Smooth muscle cell of the brain vasculature (primary cell): Measurements from ENCODE around the gene MRGPRX4.

Experiments
- DNase-seq: peaks from one replicate; pipeline ENCODE4 v3.0.0-alpha.2; 2012; ENCODE audit warnings: low read depth, low spot score

MRGPRX4 gene

GRCh38 chr11:18209058-18209457 lies 36.4 kb downstream of the MRGPRX4 start:
- no peak for DNase-seq

DNA sequence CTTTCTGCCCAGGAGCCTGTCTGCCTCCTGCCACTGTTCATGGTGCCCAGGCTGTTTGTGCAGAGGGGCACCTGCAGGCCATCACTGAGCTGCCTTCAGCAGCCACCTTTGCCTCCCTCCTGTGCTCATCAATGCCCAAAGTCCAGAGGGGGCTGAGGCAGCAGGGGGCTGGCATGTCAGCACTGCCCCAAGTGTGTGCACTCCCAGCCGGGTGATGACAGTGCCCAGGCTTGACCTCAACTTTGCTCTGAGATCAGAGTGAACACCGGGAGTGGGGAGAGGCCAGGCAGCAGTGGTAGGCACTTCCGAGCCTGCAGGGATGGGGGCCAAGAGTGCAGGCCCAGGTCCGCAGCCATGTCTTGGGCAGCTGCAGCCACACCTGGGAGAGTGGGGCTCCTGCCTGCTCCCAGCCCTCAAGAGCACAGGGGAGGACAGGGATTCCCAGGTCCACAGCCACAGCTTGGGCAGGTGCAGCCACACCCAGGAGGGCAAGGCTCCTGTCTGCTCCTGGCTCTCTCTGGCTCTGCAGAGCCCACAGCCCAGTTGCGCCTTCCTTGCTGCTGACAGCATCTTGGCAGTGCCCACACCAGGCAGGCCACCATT lies 48.7 kb downstream of the MRGPRX4 start:
- no peak for DNase-seq

- no peak for DNase-seq
These were observed 50.3 kb downstream of the MRGPRX4 start for GRCh38 chr11:18222814-18223421.
